GM12878 (cell line): Measurements from ENCODE around the gene RAD17. TPM values are rescaled to one million over a fixed set of nuclear protein-coding genes. Genes with fewer than 3 reads are reported as not detected.

Experiments used
- ATF7 ChIP-seq: fragments of 450-650 bp; IDR thresholded peaks from 2 replicates; pipeline ENCODE4 v1.6.1; 2016; ENCODE audit warnings: low read depth, mild to moderate bottlenecking
- BCL11A ChIP-seq: IDR thresholded peaks from 2 replicates; pipeline ENCODE4 v1.6.1; 2011; ENCODE audit warnings: low read depth, low read length
- CHD4 ChIP-seq: fragments of 200-600 bp; sonication (generic); IDR thresholded peaks from 2 replicates; pipeline ENCODE4 v1.6.1; 2016; ENCODE audit warnings: mild to moderate bottlenecking
- EED ChIP-seq: sonication (generic); IDR thresholded peaks from 2 replicates; pipeline ENCODE4 v1.6.1; 2016; ENCODE audit warnings: antibody characterized with exemption, low read depth
- FOXM1 ChIP-seq: IDR thresholded peaks from 2 replicates; pipeline ENCODE4 v1.6.1; 2012; ENCODE audit warnings: low read depth, mild to moderate bottlenecking, inconsistent platforms, low read length, moderate library complexity
- KLF5 ChIP-seq: fragments of 450-650 bp; IDR thresholded peaks from 2 replicates; pipeline ENCODE4 v1.6.1; 2014; ENCODE audit warnings: mild to moderate bottlenecking; ENCODE audit not compliant: partially characterized antibody
- RBBP5 ChIP-seq: fragments of 200-600 bp; sonication (generic); conservative IDR thresholded peaks from 2 replicates; pipeline ENCODE4 v1.6.1; 2016
- RUNX3 ChIP-seq: IDR thresholded peaks from 2 replicates; pipeline ENCODE4 v1.6.1; 2012; ENCODE audit warnings: low read length, inconsistent platforms
- SRF ChIP-seq, 2 experiments: IDR thresholded peaks; 2 replicates each; pipeline ENCODE4 v1.6.1; 2011; ENCODE audit warnings: low read depth in 2 of 2, low read length in 2 of 2, mild to moderate bottlenecking in 1 of 2, moderate library complexity in 1 of 2
- TCF3 ChIP-seq: IDR thresholded peaks from 2 replicates; pipeline ENCODE4 v1.6.1; 2012; ENCODE audit warnings: low read depth, mild to moderate bottlenecking, low read length, borderline replicate concordance; ENCODE audit not compliant: insufficient read depth
- USF2 ChIP-seq: IDR thresholded peaks from 2 replicates; pipeline ENCODE4 v1.6.1; 2011; ENCODE audit warnings: low read depth, low read length, improper control_type of control experiment, borderline replicate concordance
- polyA plus RNA-seq, 11 experiments: library from polyadenylated mRNA; depleted of rRNA in 4 of 11; unstranded in 6 of 11; stranded (reverse) in 5 of 11; fragments of >200 nt; fragmentation: Nextera tagmentation in 4 of 11; fragmentation: Illumina TruSeq in 1 of 11; extraction: Ambion mirVana in 4 of 11; extraction: Trizol in 1 of 11; gene quantifications; 1 replicate in 1 of 11; 2 replicates in 10 of 11; pipeline versions ENCODE4 v1.2.1 to v1.2.3, GENCODE V29; 2011 to 2016; ENCODE audit warnings: inconsistent platforms in 2 of 11, missing spikeins in 2 of 11, low read depth in 1 of 11
- total RNA-seq, 4 experiments: library from RNA; depleted of rRNA in 3 of 4; stranded (reverse); fragments of >200 nt in 3 of 4; fragmentation: Illumina TruSeq in 1 of 4; extraction: Trizol in 1 of 4; gene quantifications; 2 replicates each; pipeline versions ENCODE4 v1.2.1 to v1.2.3, GENCODE V29; 2013 to 2021
- TF ChIP-seq, protein P1 (sequence below): fragments of 450-650 bp; IDR thresholded peaks from 2 replicates; pipeline ENCODE4 v1.6.1; 2016; ENCODE audit warnings: mild to moderate bottlenecking
- TF ChIP-seq, protein P2 (sequence below): fragments of 450-650 bp; IDR thresholded peaks from 2 replicates; pipeline ENCODE4 v1.6.1; 2018; ENCODE audit warnings: borderline replicate concordance, mild to moderate bottlenecking; ENCODE audit not compliant: partially characterized antibody
- TF ChIP-seq, protein P3 (sequence below): fragments of 450-650 bp; IDR thresholded peaks from 2 replicates; pipeline ENCODE4 v1.6.1; 2018; ENCODE audit warnings: mild to moderate bottlenecking, low read depth, moderate library complexity; ENCODE audit not compliant: partially characterized antibody

RAD17 gene
- total and polyA plus RNA-seq, 10 of the 15 experiments (the other 5 are each of a cell fraction or from before 2014, with no cell fraction given): 23.9 to 55.4 (median 44.5) TPM

GRCh38 chr5:69369340-69370121 lies at the start of gene RAD17, which contains the start of the genes AK6 and TAF9 (continued):
- TF ChIP-seq ATF7 (no peak; the same call in 1 of the 2 replicates), RUNX3 (peak; percentile 53), SRF (IDR thresholded peaks at IDR 0.05; ENCODE audit: low read depth in 2 of 2, low read length in 2 of 2) (peak in 1 of 2 experiments; percentile 70; a peak in 2 of 4 replicates), KLF5 (no peak), FOXM1 (no peak), CHD4 (no peak), RBBP5 (no peak), USF2 (peak; percentile 69), TCF3 (peak; percentile 62), EED (peak; percentile 27; the same call in 1 of the 2 replicates), BCL11A (0 out of 2 replicates have a peak, but pooled peaks have one; percentile 21)
- TF ChIP-seq, protein P1, sequence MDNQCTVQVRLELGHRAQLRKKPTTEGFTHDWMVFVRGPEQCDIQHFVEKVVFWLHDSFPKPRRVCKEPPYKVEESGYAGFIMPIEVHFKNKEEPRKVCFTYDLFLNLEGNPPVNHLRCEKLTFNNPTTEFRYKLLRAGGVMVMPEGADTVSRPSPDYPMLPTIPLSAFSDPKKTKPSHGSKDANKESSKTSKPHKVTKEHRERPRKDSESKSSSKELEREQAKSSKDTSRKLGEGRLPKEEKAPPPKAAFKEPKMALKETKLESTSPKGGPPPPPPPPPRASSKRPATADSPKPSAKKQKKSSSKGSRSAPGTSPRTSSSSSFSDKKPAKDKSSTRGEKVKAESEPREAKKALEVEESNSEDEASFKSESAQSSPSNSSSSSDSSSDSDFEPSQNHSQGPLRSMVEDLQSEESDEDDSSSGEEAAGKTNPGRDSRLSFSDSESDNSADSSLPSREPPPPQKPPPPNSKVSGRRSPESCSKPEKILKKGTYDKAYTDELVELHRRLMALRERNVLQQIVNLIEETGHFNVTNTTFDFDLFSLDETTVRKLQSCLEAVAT: 0 out of 2 replicates have a peak, but pooled peaks have one; percentile 30
- TF ChIP-seq, protein P2, sequence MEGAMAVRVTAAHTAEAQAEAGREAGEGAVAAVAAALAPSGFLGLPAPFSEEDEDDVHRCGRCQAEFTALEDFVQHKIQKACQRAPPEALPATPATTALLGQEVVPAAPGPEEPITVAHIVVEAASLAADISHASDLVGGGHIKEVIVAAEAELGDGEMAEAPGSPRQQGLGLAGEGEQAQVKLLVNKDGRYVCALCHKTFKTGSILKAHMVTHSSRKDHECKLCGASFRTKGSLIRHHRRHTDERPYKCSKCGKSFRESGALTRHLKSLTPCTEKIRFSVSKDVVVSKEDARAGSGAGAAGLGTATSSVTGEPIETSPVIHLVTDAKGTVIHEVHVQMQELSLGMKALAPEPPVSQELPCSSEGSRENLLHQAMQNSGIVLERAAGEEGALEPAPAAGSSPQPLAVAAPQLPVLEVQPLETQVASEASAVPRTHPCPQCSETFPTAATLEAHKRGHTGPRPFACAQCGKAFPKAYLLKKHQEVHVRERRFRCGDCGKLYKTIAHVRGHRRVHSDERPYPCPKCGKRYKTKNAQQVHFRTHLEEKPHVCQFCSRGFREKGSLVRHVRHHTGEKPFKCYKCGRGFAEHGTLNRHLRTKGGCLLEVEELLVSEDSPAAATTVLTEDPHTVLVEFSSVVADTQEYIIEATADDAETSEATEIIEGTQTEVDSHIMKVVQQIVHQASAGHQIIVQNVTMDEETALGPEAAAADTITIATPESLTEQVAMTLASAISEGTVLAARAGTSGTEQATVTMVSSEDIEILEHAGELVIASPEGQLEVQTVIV: no peak
- TF ChIP-seq, protein P3, sequence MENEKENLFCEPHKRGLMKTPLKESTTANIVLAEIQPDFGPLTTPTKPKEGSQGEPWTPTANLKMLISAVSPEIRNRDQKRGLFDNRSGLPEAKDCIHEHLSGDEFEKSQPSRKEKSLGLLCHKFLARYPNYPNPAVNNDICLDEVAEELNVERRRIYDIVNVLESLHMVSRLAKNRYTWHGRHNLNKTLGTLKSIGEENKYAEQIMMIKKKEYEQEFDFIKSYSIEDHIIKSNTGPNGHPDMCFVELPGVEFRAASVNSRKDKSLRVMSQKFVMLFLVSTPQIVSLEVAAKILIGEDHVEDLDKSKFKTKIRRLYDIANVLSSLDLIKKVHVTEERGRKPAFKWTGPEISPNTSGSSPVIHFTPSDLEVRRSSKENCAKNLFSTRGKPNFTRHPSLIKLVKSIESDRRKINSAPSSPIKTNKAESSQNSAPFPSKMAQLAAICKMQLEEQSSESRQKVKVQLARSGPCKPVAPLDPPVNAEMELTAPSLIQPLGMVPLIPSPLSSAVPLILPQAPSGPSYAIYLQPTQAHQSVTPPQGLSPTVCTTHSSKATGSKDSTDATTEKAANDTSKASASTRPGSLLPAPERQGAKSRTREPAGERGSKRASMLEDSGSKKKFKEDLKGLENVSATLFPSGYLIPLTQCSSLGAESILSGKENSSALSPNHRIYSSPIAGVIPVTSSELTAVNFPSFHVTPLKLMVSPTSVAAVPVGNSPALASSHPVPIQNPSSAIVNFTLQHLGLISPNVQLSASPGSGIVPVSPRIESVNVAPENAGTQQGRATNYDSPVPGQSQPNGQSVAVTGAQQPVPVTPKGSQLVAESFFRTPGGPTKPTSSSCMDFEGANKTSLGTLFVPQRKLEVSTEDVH: no peak
